IPS-NIHi7 (cell line): Measurements from ENCODE around the gene SPAG17.

Experiments used
- DNase-seq: peaks from one replicate; pipeline ENCODE4 v3.0.0; 2012; ENCODE audit warnings: mixed read lengths; ENCODE audit errors: extremely low spot score

Gene SPAG17

GRCh38 chr1:118160806-118161205, 24.2 kb downstream of the SPAG17 start:
- DNase-seq = no peak

- no peak for DNase-seq
These were observed 25.5 kb downstream of the SPAG17 start for GRCh38 chr1:118159569-118159968.

GRCh38 chr1:118158924-118159323, 26.1 kb downstream of the SPAG17 start:
- DNase-seq = no peak

- no peak for DNase-seq
These were observed 27.5 kb downstream of the SPAG17 start for GRCh38 chr1:118157506-118157905.

GRCh38 chr1:118155106-118155505, 29.9 kb downstream of the SPAG17 start:
- DNase-seq = no peak

GRCh38 chr1:118154220-118154619, 30.8 kb downstream of the SPAG17 start:
- no peak for DNase-seq

GRCh38 chr1:118151312-118151937, 33.6 kb downstream of the SPAG17 start:
- DNase-seq = peak; percentile 29

GRCh38 chr1:118149799-118150198, 35.2 kb downstream of the SPAG17 start:
- DNase-seq = no peak

- no peak for DNase-seq
These were observed 37.0 kb downstream of the SPAG17 start for GRCh38 chr1:118148034-118148433.

GRCh38 chr1:118147522-118147921, 37.5 kb downstream of the SPAG17 start:
- DNase-seq = no peak

- no peak for DNase-seq
These were observed 39.3 kb downstream of the SPAG17 start for GRCh38 chr1:118145721-118146120.

GRCh38 chr1:118144684-118145083, 40.3 kb downstream of the SPAG17 start:
- no peak for DNase-seq

- DNase-seq = no peak
These were observed 41.2 kb downstream of the SPAG17 start for GRCh38 chr1:118143831-118144230.

GRCh38 chr1:118143121-118143520, 41.9 kb downstream of the SPAG17 start:
- DNase-seq = no peak

GRCh38 chr1:118142546-118142945, 42.5 kb downstream of the SPAG17 start:
- DNase-seq = no peak

GRCh38 chr1:118137900-118138299, 47.1 kb downstream of the SPAG17 start:
- no peak for DNase-seq

- DNase-seq = peak; percentile 29
These were observed 48.7 kb downstream of the SPAG17 start for GRCh38 chr1:118136187-118136941.

- no peak for DNase-seq
These were observed 53.0 kb downstream of the SPAG17 start for GRCh38 chr1:118132000-118132399.

- no peak for DNase-seq
These were observed 56.3 kb downstream of the SPAG17 start for GRCh38 chr1:118128761-118129160.

- no peak for DNase-seq
These were observed 61.0 kb downstream of the SPAG17 start for GRCh38 chr1:118124064-118124463.

- DNase-seq = no peak
These were observed 61.8 kb downstream of the SPAG17 start for GRCh38 chr1:118123116-118123839.

GRCh38 chr1:118122234-118123004, 62.6 kb downstream of the SPAG17 start:
- DNase-seq = no peak
